Mesothelial cell of epicardium (in vitro differentiated cells): ENCODE measurements around the gene DPP6. TPM values are rescaled to one million over a fixed set of nuclear protein-coding genes. Genes with fewer than 3 reads are reported as not detected.

Source experiments
- DNase-seq, 2 experiments: peaks; one replicate each; pipeline ENCODE4 v3.0.0; 2021; ENCODE audit warnings: low spot score in 2 of 2; ENCODE audit not compliant: unreplicated experiment in 2 of 2
- H3K27ac Mint-ChIP-seq: 2 replicates; pipeline ENCODE4 v1.8.0; 2021; ENCODE audit warnings: mixed read lengths
- H3K27me3 Mint-ChIP-seq: 2 replicates; pipeline ENCODE4 v1.8.0; 2021; ENCODE audit warnings: low read depth, mixed read lengths
- H3K36me3 Mint-ChIP-seq: 2 replicates; pipeline ENCODE4 v1.8.0; 2021; ENCODE audit warnings: mixed read lengths
- H3K4me1 Mint-ChIP-seq: 2 replicates; pipeline ENCODE4 v1.8.0; 2021; ENCODE audit warnings: mixed read lengths
- H3K4me3 Mint-ChIP-seq: 2 replicates; pipeline ENCODE4 v1.8.0; 2021; ENCODE audit warnings: mild to moderate bottlenecking, moderate library complexity, mixed read lengths
- H3K9me3 Mint-ChIP-seq: 2 replicates; pipeline ENCODE4 v1.8.0; 2021; ENCODE audit warnings: mixed read lengths
- CTCF ChIP-seq: fragments of 200-600 bp; sonication (generic); IDR thresholded peaks from one replicate; pipeline ENCODE4 v1.5.0; 2021; ENCODE audit warnings: antibody characterized with exemption; ENCODE audit not compliant: unreplicated experiment
- total RNA-seq: library from RNA; stranded (reverse); gene quantifications from 3 replicates; pipeline ENCODE4 v1.2.1, GENCODE V29; 2021

The DPP6 gene
- total RNA-seq, 1 donor from 2014 or later = 0.09 TPM

DNA sequence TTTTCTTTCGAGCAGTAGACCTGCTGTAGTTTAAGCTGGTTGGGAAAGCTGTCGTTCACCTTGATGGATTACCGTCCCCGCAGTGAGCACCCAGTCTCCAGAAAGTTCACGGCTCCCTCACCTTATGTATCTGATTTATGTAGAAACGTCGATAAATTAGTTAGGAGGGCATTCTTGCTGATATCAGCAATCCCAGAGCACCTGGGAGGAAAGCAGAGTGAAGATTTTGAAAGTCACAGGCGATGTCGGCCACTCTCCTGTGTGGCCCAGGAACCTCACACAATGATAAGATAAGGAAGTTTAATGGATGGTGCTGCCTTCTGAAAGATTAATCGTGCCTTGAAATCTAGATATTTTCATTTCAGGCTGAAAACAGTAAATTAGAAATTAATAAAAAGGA, 336.8 kb downstream of the DPP6 start:
- H3K27ac Mint-ChIP-seq = no peak overlapping the region

DNA sequence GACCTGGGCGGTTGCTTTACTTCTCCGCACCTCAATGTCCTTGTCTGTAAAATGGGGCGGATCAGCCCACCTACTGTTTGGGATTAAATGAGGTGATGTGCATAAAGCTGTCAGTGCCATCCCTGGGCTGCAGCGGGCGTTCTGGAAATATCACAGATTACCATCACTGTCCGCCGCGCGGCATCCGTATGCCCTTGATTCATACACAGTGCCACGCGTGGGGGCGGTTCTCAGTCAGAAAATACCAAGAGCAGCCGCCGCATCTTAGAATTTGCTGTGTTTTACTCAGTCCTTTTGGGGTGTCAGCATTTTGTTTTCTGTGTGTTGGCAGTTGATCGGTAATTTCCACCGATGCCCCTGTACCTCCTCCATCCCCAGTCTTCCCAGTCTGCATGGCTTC, 338.8 kb downstream of the DPP6 start:
- no peak for DNase-seq
- Mint-ChIP-seq H3K27ac (no peak overlapping the region), H3K36me3 (no peaks in the 10 kb centered on the region), H3K9me3 (no peaks in the 10 kb centered on the region), H3K27me3 (peaks cover 3% of the 10 kb centered on the region), H3K4me3 (no peak overlapping the region), H3K4me1 (no peaks in the 10 kb centered on the region)
- no peak for TF ChIP-seq CTCF

More for the DNA sequence above, 336.8 kb downstream of the DPP6 start:
- Mint-ChIP-seq H3K4me3 (no peak overlapping the region), H3K9me3 (no peaks in the 10 kb centered on the region), H3K27me3 (peaks cover 3% of the 10 kb centered on the region), H3K4me1 (no peaks in the 10 kb centered on the region), H3K36me3 (no peaks in the 10 kb centered on the region)
- no peak for DNase-seq
- TF ChIP-seq CTCF = no peak

DNA sequence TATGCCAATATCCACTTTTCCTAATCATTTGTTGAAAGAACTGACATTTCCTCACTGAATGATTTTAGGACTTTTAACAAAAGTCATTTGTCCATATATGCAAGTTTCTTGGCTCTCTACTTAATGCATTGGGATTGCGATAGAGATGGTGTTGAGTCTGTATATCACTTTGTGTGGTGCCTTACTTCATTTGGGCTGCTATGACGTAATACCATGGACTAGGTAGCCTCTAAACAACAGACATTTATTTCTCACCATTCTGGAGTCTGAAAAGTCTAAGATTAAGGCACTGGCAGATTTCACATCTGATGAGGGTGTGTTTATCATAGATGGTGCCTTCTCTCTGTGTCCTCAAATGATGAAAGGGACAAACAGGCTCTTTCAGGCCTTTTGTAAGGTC, 342.6 kb downstream of the DPP6 start:
- Mint-ChIP-seq H3K9me3 (no peaks in the 10 kb centered on the region), H3K27ac (no peak overlapping the region)

DNA sequence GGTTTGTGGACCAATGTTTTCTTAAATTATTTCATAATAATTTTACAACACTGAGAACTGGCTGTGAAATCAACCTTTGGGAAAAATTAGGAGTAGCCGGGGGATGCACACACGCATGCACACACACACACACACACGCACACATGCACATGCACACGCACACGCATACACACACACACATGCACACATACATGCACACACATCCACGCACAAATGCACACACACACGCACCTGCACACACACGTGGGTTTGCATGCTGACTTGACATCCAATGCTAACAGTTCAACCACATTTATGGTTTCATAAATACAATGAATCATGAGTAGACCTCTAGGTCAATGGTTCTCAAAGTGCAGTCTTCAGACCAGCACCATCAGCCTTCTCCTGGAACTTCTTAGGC, 354.1 kb downstream of the DPP6 start:
- no peak overlapping the region for H3K4me3 Mint-ChIP-seq
- TF ChIP-seq CTCF = no peak
- peaks cover 1% of the 10 kb centered on the region for H3K9me3 Mint-ChIP-seq
- H3K4me1 Mint-ChIP-seq = no peaks in the 10 kb centered on the region
- H3K36me3 Mint-ChIP-seq = no peaks in the 10 kb centered on the region
- no peaks in the 10 kb centered on the region for H3K27me3 Mint-ChIP-seq
- DNase-seq = no peak
- H3K27ac Mint-ChIP-seq = no peak overlapping the region

More for the DNA sequence above, 342.6 kb downstream of the DPP6 start:
- no peak for DNase-seq
- Mint-ChIP-seq H3K36me3 (no peaks in the 10 kb centered on the region), H3K27me3 (peaks cover 3% of the 10 kb centered on the region), H3K4me1 (no peaks in the 10 kb centered on the region), H3K4me3 (no peak overlapping the region)
- TF ChIP-seq CTCF = no peak

DNA sequence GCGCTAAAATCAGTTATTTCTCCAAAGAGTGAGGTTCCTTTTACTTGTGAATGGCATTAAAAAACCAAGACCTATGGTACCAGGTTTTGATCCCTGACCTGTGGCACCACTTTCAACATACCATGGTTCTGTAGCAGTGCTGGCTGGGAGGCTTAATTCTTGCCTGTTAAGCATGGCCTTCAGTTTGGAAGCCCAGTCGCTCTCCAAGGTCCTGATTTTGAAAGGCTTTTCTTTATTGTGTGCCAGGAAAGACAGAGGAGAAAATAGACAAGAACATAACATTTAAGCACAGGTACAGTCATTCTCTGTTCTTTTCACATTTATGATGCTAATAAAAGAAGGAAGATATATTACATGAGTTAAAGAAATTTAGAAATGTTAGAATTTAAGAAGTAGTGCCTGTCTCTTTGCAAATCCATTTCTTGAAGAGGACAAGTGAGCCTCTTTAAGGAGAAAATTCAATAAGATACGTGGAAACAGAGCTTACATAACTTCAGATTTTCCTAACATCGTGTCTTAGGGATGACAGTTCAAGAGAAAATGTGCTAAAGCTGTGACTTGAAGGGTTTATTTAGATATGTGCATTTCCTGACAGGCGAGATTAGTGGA, 357.6 kb downstream of the DPP6 start:
- no peak for TF ChIP-seq CTCF
- Mint-ChIP-seq H3K4me3 (no peak overlapping the region), H3K27ac (no peak overlapping the region), H3K9me3 (no peaks in the 10 kb centered on the region), H3K36me3 (no peaks in the 10 kb centered on the region), H3K27me3 (no peaks in the 10 kb centered on the region), H3K4me1 (no peaks in the 10 kb centered on the region)
- no peak for DNase-seq

- Mint-ChIP-seq H3K4me1 (no peaks in the 10 kb centered on the region), H3K4me3 (no peak overlapping the region), H3K36me3 (no peaks in the 10 kb centered on the region), H3K27me3 (no peaks in the 10 kb centered on the region), H3K9me3 (no peaks in the 10 kb centered on the region), H3K27ac (no peak overlapping the region)
- no peak for TF ChIP-seq CTCF
- DNase-seq = no peak
Measured at GRCh38 chr7:154412105-154412504, 359.9 kb downstream of the DPP6 start.
